Suprapubic skin (tissue), 3 donors: ENCODE measurements around the gene C10orf105.

ENCODE experiments used
- CTCF ChIP-seq, 2 donors: fragments of 200-600 bp in 1 of 2; fragments of 450-650 bp in 1 of 2; sonication (generic) in 1 of 2; IDR thresholded peaks; one replicate each; pipeline ENCODE4 v1.5.1; 2016 to 2019; ENCODE audit warnings: antibody characterized with exemption in 2 of 2, mild to moderate bottlenecking in 1 of 2, moderate library complexity in 1 of 2
- EP300 ChIP-seq: sonication (generic); formaldehyde crosslinking; IDR thresholded peaks from one replicate; pipeline ENCODE4 v1.6.1; 2017; ENCODE audit warnings: antibody characterized with exemption
- POLR2A ChIP-seq, 2 donors: fragments of 450-650 bp; IDR thresholded peaks; one replicate each; pipeline ENCODE4 v1.6.1; 2017; ENCODE audit warnings: antibody characterized with exemption in 2 of 2, mild to moderate bottlenecking in 2 of 2, moderate library complexity in 2 of 2

DNA sequence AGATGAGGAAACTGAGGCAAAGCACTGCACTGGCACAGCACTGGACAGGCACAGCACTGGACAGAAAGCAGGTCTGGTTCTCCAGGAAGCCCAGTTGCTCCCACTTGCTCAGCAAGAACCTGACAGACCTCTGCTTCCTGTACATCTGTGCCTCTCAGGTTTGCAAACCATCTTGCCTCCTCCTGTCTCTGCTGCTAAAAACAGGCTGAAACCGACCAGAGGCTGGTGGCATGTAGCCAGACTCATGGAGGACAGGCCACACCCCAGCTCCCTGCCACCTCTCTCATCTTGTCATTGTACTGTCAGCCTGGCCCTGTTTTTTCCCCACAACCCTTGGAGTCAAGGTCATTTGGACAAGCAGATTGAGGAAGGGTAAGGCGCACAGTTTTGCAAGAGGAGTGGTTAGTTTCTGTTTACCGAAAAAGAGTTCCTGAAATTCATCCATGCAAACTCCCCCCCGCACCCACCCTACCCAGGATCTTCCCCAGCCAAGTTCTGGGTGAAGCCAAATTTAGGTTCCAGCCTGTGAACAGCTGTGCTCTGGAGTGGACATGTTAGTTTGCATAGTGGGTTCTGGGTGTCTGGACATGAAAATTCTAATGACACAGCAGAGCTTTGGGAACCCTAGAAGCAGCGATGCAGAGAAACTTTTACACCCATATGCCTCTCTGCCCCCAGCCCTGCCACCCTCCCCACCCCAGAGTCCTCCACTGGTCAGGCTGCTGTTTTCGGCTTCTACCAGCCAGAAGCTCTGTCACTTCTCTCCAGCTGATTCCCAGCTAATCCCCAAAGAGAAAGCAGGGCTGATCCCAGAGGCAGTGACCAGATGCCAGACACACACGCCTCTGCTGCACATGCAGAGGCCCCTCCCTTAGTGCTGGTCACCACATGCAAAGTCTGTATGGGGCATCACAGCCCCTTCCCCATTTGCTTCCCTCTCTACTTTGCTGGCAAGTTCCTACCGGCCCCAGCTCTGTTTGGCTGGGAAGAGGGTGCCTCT is 8.5 kb upstream of the C10orf105 start:
- TF ChIP-seq POLR2A (IDR thresholded peaks at IDR 0.05) (no peak), CTCF (IDR thresholded peaks at IDR 0.05) (no peak), EP300 (no peak)
